Glomerular visceral epithelial cell (primary cell): Measurements from ENCODE around the gene MED7.
A peak's percentile ranks its signal among the peaks of the same experiment; 100 is the strongest.
"Not testable (repeated sequence)": the region's sequence is repeated elsewhere in the genome, so short reads cannot be mapped to it uniquely, and the experiment has no call there.

Source experiments
- DNase-seq: peaks from one replicate; pipeline ENCODE4 v3.0.0-alpha.2; 2016; ENCODE audit errors: extremely low spot score

Gene MED7, protein sequence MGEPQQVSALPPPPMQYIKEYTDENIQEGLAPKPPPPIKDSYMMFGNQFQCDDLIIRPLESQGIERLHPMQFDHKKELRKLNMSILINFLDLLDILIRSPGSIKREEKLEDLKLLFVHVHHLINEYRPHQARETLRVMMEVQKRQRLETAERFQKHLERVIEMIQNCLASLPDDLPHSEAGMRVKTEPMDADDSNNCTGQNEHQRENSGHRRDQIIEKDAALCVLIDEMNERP

DNA sequence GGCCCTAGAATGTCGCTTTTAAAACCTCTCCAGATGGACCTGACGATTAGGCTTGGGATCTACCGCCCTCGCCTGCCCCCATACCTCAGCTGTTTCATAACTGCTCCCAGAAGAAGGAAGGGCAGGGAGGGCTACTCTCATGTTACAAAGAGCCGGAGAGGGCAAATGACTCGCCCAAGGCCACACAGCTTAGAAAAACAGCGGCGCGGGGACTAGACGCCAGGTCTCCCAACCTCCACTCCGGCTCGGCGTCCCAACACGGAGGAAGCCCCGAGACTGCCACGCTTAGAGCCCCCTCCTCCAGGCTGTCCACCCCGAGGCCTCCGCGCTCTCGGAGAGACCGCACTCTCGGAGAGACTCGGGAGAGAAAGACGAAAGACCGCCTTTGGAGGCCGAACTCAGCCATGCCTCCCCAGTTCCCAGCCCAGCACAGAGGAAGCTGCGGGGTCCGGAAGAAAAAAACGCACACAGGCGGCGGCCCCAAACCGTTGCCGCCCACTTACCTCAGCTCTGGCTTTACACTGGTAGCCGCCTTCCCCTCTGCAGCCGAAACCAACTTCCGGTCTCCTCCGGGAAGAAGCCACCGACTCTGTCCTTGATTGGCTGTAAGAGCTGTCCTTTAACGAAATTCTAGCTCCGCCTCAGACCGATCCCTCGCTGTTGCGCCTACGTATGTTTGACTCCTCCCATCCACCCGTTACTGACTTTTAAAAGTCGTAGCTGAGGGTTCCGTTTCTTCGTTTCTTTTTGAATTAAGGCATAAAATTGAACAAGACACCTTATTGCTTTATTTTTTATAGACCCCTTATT, at the start of gene MED7:
TSS of gene MED7 (minus strand) at position 549 of the 810 bp plus-strand sequence. CDS start 3,434 bp downstream, outside the sequence.
- DNase-seq = peak; percentile 100

DNA sequence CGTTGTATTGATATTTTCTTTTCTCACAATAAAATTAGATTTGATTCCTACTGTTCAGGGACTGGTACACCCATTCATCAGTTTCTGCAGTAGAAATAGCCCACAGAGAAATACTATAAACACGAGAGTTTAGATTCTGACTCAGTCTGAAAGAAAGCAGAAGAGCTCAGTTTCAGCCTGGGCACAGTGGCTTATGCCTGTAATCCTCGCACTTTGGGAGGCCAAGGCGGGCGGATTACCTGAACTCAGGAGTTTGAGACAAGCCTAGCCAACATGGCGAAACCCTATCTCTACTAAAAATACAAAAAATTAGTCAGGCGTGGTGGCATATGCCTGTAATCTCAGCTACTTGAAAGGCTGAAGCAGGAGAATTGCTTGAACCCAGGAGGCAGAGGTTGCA, 46.6 kb upstream of the MED7 start:
- DNase-seq = no peak

DNA sequence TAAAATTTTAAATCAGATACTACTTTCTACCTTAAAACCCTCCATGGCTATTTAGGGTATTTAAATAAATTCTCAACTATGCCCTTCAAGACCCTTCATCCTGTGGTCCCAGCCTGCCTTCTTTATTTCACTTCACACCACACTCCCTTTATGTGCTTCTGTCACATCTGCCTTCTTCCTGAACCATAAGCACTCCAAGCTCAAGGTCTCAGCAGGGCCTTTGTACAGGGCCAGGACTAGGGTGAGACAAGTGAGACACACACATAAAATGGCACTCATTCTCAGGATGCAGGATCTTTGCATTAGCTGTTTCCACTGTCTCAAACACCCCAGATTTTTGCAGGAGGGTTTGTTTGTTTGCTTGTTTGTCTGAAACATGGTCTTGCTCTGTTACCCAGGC, 45.6 kb upstream of the MED7 start:
- no peak for DNase-seq

DNA sequence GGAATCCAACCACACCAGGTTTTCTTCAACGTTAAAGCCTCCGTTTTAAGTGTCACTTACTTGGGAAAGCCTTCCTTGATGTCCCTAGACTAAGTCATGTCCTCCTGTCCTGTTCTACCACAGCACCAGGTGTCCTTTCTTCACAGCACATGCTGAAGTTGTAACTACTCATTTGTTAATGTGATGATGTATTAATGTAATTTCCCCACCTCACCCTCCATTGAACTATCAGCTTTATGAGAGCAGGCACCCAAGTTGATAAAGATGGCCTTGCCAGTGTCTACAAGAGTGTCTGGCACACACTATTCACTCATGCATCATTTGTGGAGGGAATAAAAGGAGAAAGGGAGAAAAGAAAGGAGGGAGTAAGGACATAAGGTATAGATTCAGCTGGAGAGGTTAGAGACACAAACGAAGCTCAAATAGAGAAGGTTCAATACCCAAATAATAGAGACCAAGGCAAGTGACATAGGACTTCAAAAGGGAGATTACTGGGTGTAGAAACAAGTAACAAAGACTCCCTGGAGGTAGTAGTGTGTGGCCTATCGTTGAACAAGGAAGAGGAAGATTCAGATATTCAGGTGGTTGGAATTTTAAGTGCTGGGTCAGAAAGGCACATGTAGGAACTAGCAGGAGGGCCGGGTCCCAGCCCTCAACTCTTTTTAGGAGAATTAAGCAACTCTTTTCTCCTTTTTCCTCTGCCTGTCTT, 44.5 kb upstream of the MED7 start:
- DNase-seq = no peak

DNA sequence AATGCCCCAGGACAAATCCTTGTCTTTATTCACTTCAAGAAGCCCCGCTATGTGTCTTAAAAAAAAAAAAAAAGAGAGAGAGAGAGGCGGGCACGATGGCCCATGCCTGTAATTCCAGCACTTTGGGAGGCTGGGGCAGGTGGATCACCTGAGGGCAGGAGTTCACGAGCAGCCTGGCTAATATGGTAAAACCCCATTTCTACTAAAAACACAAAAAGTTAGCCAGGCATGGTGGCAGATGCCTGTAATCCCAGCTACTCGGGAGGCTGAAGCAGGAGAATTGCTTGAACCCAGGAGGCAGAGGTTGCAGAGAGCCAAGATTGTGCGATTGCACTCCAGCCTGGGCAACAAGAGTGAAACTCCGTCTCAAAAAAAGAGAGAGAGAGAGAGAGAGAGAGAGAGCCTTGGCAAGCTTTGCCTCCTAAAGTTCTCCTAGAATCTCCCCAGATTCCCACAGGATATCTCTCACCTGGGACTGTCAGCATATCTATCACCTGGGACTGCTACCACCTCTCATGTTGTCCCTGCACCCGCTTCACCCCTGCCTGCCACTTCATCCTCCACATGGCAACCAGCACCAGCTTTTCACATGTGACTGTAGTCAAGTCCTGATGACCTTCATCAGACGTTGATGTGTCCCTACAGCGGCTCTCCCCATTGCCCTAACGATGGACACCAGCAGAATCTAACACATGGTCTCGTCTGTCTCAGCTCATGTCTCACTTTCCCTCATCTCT, 43.8 kb upstream of the MED7 start:
- DNase-seq = no peak

DNA sequence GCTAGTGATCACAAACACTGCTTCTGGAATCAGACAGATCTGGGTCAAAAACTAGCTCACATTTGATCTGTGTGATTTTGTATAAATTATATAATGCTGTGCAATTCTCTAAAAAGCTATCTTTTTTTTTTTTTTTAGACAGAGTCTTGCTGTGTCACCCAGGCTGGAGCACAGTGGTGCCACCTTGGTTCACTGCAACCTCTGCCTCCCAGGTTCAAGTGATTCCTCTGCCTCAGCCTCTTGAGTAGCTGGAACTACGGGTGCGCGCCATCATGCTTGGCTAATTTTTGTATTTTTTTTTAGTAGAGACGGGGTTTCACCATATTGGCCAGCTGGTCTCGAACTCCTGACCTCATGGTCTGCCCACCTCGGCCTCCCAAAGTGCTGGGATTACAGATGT, 42.5 kb upstream of the MED7 start:
- not testable (repeated sequence) for DNase-seq

DNA sequence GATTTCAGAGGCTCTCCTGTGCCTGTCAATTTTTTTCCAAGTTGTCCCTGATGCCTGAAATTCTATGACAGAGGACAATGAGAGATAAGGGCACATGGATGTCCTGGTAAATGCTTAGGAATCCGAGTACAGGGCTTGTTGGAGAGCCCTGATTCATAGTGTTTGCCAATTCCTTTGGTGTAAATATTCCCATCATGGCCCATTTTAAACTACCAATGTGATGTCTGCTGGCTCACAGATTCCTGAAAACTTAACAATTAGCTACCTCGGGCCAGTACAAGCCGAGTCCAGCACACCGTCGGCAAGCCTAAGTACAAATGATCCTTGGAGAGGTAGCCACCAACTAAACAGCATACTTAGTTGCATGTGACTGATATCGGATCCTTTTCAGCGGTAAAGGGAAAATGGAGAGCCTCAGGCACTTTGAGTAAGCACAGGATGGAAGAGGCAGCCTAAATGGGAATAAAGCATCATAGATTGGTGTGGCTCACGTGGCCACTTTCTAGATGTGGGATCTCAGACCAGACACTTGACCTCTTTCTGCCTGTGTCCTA, 41.5 kb upstream of the MED7 start:
- DNase-seq = no peak

DNA sequence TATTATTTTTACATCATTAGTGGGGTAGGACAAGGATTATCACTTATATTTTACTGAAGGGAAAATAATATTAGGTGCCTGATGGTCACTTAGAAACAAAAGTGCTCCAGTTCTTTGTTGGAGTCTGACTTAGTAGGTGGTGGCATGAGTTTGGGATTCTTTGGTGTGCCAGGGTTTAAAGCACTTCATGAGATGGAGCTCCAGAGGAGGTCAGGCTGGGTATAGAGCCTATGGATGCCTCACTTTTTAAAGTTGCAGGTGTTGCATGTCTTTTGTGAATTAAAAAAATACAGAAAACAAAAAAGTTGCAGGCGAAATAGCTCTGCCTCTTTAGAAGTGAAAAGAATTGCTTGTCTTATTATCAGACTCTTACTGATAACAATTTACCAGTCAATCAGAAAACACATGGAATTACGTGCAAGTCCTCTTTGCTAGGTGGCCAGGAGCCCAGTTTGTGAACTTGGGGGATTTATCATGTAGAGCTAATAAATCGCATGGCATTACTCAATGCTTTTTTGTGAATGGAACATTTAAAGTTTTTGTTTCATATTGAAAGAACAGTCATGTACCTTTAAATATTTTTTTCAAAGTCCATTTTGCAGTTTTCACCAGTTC, 39.6 kb upstream of the MED7 start:
- no peak for DNase-seq

DNA sequence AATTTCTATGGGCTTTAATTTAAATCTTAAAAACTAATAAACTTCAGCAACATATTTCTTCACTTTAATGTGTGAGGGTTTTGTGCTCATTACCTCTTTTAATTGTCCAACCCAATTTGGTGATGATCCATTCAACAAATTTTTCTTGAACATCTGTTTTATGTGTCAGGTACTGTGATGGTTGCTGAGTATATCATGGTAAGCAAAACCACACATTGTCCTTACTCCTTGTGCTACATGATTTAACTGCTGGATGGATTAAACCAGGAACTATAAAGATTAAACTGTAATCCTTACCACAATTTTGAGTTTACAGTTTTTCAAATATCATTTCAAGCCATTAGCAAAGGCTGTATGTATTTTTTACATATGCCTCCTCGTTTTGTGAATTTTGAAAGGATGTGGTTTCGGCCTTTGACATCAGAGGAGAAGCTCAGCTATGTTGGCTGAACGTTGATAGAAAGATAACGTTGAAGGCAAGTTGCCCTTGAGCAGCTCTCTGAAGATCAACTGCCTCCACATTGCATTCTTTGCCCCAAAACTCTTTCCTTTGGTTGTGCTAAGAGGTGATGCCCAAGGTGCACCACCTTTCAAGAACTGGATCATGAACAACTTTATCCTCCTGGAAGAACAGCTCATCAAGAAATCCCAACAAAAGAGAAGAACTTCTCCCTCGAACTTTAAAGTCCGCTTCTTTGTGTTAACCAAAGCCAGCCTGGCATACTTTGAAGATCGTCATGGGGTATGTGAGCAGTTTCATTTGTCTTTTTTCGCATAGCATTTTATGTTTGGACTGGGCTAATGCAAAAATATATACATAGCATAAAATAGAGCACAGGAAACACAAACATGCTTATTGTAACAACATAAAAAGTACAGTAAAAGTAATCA, 38.0 kb upstream of the MED7 start, which contains the start of gene ITK:
TSS of gene ITK (plus strand) at position 467 of the 891 bp plus-strand sequence. CDS start at position 605, 138 bp downstream.
- DNase-seq = no peak

DNA sequence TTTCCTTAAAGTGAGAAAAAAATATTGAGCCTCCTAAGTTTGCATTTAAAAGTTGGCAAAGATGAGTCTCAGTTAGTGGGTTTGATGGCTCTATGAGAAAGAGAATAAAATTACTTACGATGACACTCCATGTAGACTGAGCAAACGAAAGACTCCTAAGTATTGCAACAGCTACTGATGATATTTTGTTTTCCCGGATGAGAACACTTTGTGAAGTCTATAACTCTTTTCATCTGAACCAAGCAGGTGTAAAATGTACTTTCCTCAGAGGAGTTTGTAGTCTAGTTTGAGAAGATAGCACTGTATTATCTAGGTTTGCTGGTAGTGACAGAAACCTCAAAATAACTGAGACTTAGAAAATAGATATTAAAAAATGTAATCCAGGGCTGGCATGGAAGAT, 36.3 kb upstream of the MED7 start:
- no peak for DNase-seq

DNA sequence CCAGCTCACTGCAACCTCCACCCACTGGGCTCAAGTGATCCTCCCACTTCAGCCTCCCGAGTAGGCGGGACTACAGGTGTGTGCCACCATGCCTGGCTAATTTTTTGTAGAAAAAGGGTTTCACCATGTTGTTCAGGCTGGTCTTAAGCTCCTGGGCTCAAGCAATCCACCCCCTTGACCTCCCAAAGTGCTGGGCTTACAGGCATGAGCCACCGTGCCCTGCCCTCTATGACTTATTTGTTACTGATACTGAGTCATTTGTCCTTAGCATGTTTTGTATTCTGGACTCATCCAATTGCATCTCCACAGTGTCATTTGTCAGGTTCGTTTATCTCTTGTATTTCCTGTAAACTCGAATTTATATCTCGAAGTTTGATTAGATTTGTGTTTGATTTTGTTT, 35.3 kb upstream of the MED7 start:
- no peak for DNase-seq

DNA sequence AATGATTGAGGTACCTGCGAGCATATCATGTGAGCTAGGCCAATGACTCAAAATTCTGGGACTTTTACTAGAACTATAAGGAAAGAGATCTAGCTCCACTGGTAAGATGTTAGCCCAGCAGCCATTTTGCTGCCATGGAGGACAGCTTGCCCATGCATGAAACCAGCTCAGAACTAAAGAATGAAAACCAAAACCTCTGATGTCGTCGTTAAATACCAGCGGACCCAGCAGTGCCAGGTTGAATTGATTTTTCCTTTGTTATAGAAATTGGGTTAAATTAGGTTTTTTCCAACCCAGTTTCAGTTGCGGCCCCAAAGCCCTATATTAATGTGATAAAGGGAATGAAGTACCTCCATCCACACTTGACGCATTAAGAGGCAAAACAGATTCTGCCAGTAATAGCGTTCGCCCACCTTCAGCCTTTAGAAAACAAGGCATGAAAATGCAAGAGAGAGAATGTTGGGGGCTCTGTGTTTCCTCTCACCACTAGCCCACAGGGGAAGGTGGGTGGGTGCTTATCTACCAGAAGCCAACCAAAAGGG, 32.5 kb upstream of the MED7 start:
- peak; percentile 20 for DNase-seq

DNA sequence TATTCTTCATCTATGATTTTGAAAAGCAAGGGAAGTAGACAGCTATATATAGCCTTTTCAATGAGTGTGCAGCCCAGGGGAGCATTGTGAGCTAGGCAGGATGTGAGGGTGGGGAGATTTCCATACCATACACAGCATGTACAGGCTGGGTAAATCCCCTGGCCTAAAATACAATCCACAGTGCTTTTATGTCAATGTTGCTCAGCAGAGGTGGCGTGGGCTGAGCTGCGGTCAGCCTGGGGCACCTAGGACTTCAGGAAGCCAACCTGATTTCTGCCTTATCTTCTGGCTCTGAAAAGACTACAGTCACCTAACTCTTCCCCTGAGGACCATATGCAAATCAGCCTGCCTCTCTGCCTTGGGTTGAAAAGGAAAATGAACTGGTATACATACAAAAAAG, 29.7 kb upstream of the MED7 start:
- peak; percentile 22 for DNase-seq

DNA sequence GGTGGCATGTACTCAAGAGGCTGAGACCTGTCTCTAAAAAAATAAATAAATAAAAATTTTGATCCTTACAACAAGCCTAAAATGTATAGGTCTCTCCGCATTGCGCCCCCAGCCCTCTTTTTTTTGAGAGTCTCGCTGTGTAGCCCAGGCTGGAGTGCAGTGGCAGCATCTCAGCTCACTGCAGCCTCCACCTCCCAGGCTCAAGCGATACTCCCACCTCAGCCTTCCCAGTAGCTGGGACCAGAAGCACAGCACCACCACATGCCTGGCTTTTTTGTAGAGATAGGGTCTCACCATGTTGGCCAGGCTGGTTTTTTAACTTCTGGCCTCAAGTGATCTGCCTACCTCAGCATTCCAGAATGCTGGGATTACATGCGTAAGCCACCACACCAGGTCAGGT, 25.6 kb upstream of the MED7 start:
- DNase-seq = no peak

DNA sequence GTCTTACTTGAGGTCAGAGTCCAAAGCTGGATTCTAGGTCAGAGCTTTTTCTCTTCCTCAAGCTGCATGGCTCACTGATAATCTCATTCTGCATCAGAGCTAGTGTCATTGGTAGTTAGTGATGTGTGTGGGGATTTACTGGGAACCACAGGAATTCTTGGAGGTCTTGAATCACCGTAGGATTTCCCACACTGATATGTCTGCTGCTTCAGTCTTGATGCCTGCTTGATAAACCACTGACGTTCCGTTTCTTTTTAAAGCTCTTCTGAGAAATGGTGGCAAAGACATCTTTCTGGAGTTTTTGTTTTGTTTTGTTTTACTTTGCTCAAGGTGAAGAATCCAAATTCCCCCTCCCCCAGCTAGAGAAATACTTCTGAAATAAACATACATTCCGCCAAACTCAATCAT, 24.6 kb upstream of the MED7 start:
- peak; percentile 91 for DNase-seq

DNA sequence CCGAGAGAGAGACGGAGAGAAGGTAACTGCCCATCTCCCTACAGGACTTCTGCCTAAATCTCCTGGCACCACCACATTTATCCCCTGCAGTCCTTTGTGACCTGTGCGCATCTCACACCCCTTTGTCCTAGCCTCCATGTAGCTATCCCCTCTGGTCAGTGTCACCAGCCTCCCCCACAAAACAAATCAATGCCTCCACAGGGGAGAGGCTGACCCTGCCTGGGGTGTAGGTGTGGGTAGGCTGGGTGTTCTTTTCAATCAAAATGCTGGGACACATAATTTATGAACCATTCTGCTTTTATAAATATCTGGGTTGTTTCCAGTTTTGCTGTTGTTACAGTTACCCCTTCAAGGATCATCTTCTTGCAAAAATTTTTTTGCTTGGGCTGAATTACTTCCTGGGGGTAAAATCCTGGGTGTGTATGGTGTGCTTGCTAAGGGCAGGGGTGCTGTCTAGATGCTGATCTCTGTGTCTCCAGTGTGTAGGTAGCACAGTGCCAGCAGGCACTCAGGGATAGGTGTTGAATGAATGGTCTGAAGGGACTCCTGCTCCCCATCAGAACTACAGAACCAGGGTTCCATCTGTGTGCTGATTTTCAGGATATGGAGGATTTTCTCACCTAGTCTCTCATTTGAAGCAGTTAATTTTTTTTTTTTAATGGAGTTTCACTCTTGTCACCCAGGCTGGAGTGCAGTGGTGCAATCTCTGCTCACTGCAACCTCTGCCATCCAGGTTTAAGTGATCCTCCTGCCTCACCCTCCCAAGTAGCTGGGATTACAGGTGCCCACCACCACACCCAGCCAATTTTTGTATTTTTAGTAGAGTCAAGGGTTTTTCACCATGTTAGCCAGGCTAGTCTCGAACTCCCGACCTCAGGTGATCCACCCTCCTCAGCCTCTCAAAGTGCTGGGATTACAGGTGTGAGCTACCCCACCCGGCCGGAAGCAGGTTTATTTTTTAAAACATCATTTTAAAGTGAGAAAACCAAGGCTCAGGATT, 23.8 kb upstream of the MED7 start, which contains the start of gene GARIN3:
TSS of gene GARIN3 (minus strand) at position 51 of the 1,000 bp plus-strand sequence. CDS start 96 bp downstream, outside the sequence.
- no peak for DNase-seq

DNA sequence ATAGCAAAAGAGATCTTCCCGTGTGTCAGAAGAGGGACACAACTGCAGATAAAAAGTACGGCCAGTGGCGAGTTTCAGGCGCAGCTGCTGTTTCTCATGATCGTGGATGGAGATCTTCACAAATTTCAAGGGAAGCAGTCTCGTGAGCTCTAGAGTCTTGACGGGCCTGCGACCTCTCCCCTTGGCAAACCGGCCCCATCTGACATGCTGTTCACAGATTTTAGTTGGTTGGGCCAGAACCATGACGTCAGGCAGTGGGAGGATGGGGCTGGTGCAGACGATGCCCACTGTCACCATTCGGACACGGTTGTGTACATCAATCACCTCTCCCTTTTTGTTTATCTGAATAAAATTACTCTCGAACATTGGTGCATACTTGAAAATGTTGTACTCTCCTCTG, 23.0 kb upstream of the MED7 start:
- DNase-seq = no peak

DNA sequence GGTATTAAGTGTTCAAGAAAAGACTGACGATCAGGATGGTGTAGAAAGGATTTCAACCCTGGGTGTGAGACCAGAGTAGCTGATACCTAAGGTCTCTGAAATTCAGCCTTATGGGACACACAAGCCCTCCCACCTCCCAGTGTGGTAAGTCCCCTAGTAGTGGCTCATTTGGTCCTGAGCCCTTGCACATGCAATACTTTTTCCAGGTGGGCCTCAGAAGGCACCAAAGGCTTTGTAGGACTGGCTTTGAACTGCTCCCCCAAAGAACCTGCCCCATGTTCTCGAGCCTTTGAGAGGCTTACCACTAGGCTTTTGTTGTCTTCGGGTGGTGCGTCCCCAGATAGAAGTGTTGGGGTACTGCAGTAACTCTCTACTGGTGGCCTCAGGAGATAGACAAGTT, 22.6 kb upstream of the MED7 start:
- DNase-seq = no peak
